ENCODE results near the gene HGS.

Gene HGS

GRCh38 chr17:81685108-81685507, 1.3 kb downstream of the HGS start:
- Mint-ChIP-seq H3K4me3 (peak overlapping the region; percentile 84 to 85), H3K36me3 (peaks cover 41 to 49% of the 10 kb centered on the region in 2 donors), H3K27me3 (no peaks in the 10 kb centered on the region), H3K9me3 (no peaks in the 10 kb centered on the region), H3K4me1 (peaks cover 30 to 57% of the 10 kb centered on the region in 2 donors), H3K27ac (peak overlapping the region; percentile 92)
- DNase-seq (no peak), ATAC-seq (replicated peaks) (no peak)

GRCh38 chr17:81686614-81687013, 2.8 kb downstream of the HGS start:
- Mint-ChIP-seq H3K9me3 (no peaks in the 10 kb centered on the region), H3K4me3 (no peak overlapping the region), H3K27me3 (no peaks in the 10 kb centered on the region), H3K27ac (peak overlapping the region; percentile 71), H3K4me1 (peaks cover 29 to 64% of the 10 kb centered on the region in 2 donors), H3K36me3 (peaks cover 44 to 55% of the 10 kb centered on the region in 2 donors)
- DNase-seq (no peak), ATAC-seq (replicated peaks) (no peak)

DNA sequence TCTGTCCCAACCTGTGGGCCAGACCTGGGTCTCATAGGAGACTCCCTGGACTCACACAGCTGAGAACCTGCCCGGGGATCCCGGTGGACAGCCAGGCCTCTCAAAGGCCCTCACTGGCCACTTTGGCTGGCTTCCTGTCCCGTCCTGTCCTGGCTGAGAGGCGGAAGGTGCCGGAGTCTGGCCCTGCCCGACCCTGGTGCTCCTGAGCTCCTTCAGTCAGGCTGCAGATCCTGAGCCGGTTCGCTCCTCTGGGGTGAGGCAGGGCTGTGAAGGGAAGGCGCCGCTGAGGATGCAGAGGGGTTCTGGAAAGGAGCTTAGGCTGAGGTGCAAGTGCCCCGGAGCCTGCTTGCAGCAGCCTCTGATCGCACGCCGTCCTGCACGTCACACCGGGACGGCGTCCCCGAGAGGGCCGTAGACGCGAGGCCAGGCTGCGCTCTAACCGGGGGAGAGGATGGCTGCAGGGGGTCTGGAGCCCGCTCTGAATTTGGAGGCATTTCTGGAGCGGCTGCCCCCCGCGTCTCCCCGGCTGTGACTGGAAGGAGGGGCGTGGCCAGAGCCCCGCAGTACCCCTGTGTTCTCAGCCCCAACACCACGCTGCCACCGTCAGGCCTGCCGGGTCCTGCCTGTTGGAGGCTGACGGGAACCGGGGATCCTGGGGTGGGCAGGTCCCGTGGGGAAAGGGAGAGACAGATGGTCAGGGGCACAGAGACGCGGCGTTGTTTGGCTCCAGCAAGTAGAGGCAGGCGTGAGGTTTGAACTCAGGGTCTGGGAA, 4.1 kb downstream of the HGS start:
- Mint-ChIP-seq H3K36me3 (peaks cover 41 to 62% of the 10 kb centered on the region in 2 donors), H3K27me3 (no peaks in the 10 kb centered on the region), H3K27ac (no peak overlapping the region), H3K4me1 (peaks cover 24 to 53% of the 10 kb centered on the region in 2 donors), H3K9me3 (no peaks in the 10 kb centered on the region), H3K4me3 (no peak overlapping the region)
- no peak for ATAC-seq (replicated peaks)
- DNase-seq, result no peak

DNA sequence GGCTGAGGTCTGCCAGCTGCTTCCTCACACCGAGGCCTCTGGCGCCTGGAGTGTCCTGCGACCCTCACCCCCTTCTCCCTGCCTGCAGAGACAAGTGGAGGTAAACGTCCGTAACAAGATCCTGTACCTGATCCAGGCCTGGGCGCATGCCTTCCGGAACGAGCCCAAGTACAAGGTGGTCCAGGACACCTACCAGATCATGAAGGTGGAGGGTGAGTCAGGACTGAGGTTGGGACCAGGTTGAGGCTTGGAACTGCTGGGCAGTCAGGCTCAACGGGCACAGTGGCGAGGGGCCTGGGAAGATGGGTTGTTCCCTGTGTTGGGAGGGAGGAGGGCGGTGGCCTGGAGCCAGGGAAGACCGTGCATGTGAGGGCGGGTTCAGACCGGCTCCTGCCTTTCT, 4.8 kb downstream of the HGS start:
- Mint-ChIP-seq H3K36me3 (peaks cover 41 to 62% of the 10 kb centered on the region in 2 donors), H3K9me3 (no peaks in the 10 kb centered on the region), H3K27me3 (no peaks in the 10 kb centered on the region), H3K4me3 (no peak overlapping the region), H3K27ac (no peak overlapping the region), H3K4me1 (peaks cover 23 to 51% of the 10 kb centered on the region in 2 donors)
- no peak for ATAC-seq (replicated peaks)
- no peak for DNase-seq

- no peaks in the 10 kb centered on the region for H3K27me3 Mint-ChIP-seq
Observed at GRCh38 chr17:81690066-81690465, 6.3 kb downstream of the HGS start.

GRCh38 chr17:81690549-81690948, 6.7 kb downstream of the HGS start:
- Mint-ChIP-seq H3K36me3 (peaks cover 37 to 52% of the 10 kb centered on the region in 2 donors), H3K4me3 (no peak overlapping the region), H3K27ac (no peak overlapping the region), H3K9me3 (no peaks in the 10 kb centered on the region), H3K27me3 (no peaks in the 10 kb centered on the region), H3K4me1 (peaks cover 14 to 38% of the 10 kb centered on the region in 2 donors)
- ATAC-seq (replicated peaks) (no peak), DNase-seq (no peak)

More at GRCh38 chr17:81690066-81690465, 6.3 kb downstream of the HGS start:
- H3K27ac Mint-ChIP-seq, result no peak overlapping the region
- no peaks in the 10 kb centered on the region for H3K9me3 Mint-ChIP-seq
- no peak for DNase-seq
- H3K4me3 Mint-ChIP-seq, result no peak overlapping the region
- H3K4me1 Mint-ChIP-seq, result peaks cover 18 to 43% of the 10 kb centered on the region in 2 donors
- peaks cover 41 to 56% of the 10 kb centered on the region in 2 donors for H3K36me3 Mint-ChIP-seq
- ATAC-seq (replicated peaks), result no peak

DNA sequence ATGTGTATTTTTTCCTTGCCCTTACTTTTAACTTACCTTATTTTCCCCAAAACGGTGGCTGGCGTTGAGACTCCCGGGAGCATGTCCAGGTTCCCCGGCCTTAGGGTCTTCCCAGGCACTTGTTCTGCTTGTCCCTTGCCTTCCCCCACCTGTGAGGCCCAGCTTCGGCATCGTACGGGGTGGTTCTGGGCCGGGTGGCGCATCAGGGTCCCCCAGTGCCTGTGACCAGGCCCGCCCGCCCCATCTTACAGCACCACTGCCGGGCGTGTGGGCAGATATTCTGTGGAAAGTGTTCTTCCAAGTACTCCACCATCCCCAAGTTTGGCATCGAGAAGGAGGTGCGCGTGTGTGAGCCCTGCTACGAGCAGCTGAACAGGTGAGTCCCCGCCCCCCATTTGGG, 7.4 kb downstream of the HGS start:
- no peaks in the 10 kb centered on the region for H3K27me3 Mint-ChIP-seq
- H3K4me3 Mint-ChIP-seq, result no peak overlapping the region
- H3K27ac Mint-ChIP-seq, result no peak overlapping the region
- no peaks in the 10 kb centered on the region for H3K9me3 Mint-ChIP-seq
- DNase-seq, result no peak
- peaks cover 13 to 34% of the 10 kb centered on the region in 2 donors for H3K4me1 Mint-ChIP-seq
- H3K36me3 Mint-ChIP-seq, result peaks cover 34 to 51% of the 10 kb centered on the region in 2 donors
- ATAC-seq (replicated peaks), result no peak

- DNase-seq (no peak), ATAC-seq (replicated peaks) (no peak)
- H3K27me3 Mint-ChIP-seq, result no peaks in the 10 kb centered on the region
- H3K9me3 Mint-ChIP-seq, result no peaks in the 10 kb centered on the region
- peaks cover 11 to 31% of the 10 kb centered on the region in 2 donors for H3K4me1 Mint-ChIP-seq
- H3K27ac Mint-ChIP-seq, result no peak overlapping the region
- H3K36me3 Mint-ChIP-seq, result peaks cover 32 to 48% of the 10 kb centered on the region in 2 donors
- no peak overlapping the region for H3K4me3 Mint-ChIP-seq
Observed at GRCh38 chr17:81691608-81692007, 7.8 kb downstream of the HGS start.

- peaks cover 39 to 48% of the 10 kb centered on the region in 2 donors for H3K36me3 Mint-ChIP-seq
- no peak for DNase-seq
- H3K4me1 Mint-ChIP-seq, result peaks cover 4 to 32% of the 10 kb centered on the region in 2 donors
- H3K4me3 Mint-ChIP-seq, result no peak overlapping the region
- H3K27me3 Mint-ChIP-seq, result no peaks in the 10 kb centered on the region
- no peak for ATAC-seq (replicated peaks)
- no peaks in the 10 kb centered on the region for H3K9me3 Mint-ChIP-seq
- H3K27ac Mint-ChIP-seq, result no peak overlapping the region
Observed at GRCh38 chr17:81693509-81694210, 9.8 kb downstream of the HGS start.

DNA sequence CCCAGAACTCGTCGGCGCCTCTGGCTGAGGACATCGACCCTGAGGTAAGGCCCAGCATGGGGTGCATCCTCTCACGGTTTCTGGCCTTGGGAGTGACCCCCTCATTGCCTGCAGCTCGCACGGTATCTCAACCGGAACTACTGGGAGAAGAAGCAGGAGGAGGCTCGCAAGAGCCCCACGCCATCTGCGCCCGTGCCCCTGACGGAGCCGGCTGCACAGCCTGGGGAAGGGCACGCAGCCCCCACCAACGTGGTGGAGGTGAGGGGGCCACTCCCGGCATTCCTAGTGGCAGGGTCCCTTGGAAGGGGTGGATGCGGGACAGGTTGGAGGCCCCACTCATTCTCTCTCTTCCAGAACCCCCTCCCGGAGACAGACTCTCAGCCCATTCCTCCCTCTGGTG, 11.0 kb downstream of the HGS start:
- Mint-ChIP-seq H3K9me3 (no peaks in the 10 kb centered on the region), H3K27ac (no peak overlapping the region), H3K4me1 (peaks cover 3 to 21% of the 10 kb centered on the region in 2 donors), H3K4me3 (no peak overlapping the region), H3K27me3 (no peaks in the 10 kb centered on the region), H3K36me3 (peaks cover 30 to 36% of the 10 kb centered on the region in 2 donors)
- ATAC-seq (replicated peaks), result no peak
- no peak for DNase-seq

DNA sequence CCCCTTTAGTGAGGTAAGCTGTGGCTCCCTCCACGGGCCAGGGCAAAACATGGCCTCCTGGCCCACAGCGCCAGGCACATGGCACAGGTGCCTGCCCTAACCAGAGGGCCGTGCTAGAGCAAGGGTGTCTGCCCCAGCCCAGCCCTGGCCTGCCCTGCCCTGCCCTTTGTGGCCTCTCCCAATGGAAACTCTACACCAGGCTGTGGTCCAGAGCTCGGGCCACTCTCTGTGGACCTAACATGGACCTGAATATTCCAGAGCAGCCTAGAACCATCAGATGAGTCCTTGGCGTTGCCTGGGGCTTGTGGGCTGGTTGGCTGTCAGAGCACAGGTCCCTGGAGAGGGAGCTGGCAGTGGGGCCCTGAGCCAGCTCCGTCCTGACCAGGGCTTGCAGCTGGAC, 11.4 kb downstream of the HGS start:
- H3K27me3 Mint-ChIP-seq, result no peaks in the 10 kb centered on the region
- H3K9me3 Mint-ChIP-seq, result no peaks in the 10 kb centered on the region
- H3K4me1 Mint-ChIP-seq, result peaks cover 3 to 19% of the 10 kb centered on the region in 2 donors
- DNase-seq (no peak), ATAC-seq (replicated peaks) (no peak)
- H3K4me3 Mint-ChIP-seq, result no peak overlapping the region
- H3K27ac Mint-ChIP-seq, result no peak overlapping the region
- peaks cover 27 to 32% of the 10 kb centered on the region in 2 donors for H3K36me3 Mint-ChIP-seq

DNA sequence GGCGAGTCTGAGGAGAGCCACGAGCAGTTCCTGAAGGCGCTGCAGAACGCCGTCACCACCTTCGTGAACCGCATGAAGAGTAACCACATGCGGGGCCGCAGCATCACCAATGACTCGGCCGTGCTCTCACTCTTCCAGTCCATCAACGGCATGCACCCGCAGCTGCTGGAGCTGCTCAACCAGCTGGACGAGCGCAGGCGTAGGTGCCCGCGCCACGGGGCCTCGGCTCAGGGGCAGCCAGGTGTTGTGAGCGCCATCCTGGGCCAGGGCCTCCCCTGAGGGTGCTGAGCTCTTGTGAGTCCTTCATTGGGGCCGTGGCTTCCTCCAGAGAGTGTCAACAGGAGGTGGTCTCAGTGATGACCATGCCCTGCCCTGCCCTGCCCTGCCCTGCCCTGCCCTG, 12.0 kb downstream of the HGS start:
- H3K27ac Mint-ChIP-seq, result no peak overlapping the region
- peaks cover 6 to 25% of the 10 kb centered on the region in 2 donors for H3K4me1 Mint-ChIP-seq
- H3K27me3 Mint-ChIP-seq, result no peaks in the 10 kb centered on the region
- no peaks in the 10 kb centered on the region for H3K9me3 Mint-ChIP-seq
- no peak for ATAC-seq (replicated peaks)
- DNase-seq, result no peak
- H3K36me3 Mint-ChIP-seq, result peaks cover 32% of the 10 kb centered on the region in 2 donors
- no peak overlapping the region for H3K4me3 Mint-ChIP-seq

DNA sequence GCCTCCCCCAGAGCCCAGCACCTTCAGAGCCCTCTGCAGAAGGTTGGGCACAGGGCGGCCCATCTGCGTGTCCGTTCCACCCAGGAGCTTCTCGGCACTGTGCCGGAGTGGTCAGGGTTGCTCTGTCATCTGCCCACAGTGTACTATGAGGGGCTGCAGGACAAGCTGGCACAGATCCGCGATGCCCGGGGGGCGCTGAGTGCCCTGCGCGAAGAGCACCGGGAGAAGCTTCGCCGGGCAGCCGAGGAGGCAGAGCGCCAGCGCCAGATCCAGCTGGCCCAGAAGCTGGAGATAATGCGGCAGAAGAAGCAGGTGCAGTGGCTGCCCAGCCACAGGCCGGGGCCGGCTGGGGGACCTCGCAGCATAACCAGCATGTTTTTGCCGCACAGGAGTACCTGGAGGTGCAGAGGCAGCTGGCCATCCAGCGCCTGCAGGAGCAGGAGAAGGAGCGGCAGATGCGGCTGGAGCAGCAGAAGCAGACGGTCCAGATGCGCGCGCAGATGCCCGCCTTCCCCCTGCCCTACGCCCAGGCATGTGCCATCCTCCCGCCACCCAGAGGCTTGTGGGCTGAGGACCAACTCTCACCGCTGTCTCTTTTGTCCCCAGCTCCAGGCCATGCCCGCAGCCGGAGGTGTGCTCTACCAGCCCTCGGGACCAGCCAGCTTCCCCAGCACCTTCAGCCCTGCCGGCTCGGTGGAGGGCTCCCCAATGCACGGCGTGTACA, 12.6 kb downstream of the HGS start:
- H3K27me3 Mint-ChIP-seq, result no peaks in the 10 kb centered on the region
- H3K36me3 Mint-ChIP-seq, result peaks cover 31 to 32% of the 10 kb centered on the region in 2 donors
- no peak overlapping the region for H3K4me3 Mint-ChIP-seq
- ATAC-seq (replicated peaks), result peak in 1 of 2 donors; percentile 12
- no peaks in the 10 kb centered on the region for H3K9me3 Mint-ChIP-seq
- peaks cover 8 to 26% of the 10 kb centered on the region in 2 donors for H3K4me1 Mint-ChIP-seq
- no peak for DNase-seq
- H3K27ac Mint-ChIP-seq, result no peak overlapping the region

- ATAC-seq (replicated peaks) (no peak), DNase-seq (no peak)
- H3K4me3 Mint-ChIP-seq, result no peak overlapping the region
- H3K27me3 Mint-ChIP-seq, result no peaks in the 10 kb centered on the region
- no peaks in the 10 kb centered on the region for H3K9me3 Mint-ChIP-seq
- H3K36me3 Mint-ChIP-seq, result peaks cover 32 to 39% of the 10 kb centered on the region in 2 donors
- peak overlapping the region; percentile 60 for H3K27ac Mint-ChIP-seq
- peaks cover 14 to 34% of the 10 kb centered on the region in 2 donors for H3K4me1 Mint-ChIP-seq
Observed at GRCh38 chr17:81697261-81698044, 13.6 kb downstream of the HGS start.
